H1 (cell line): ENCODE data around the gene NRIP2. TPM values are rescaled to one million over a fixed set of nuclear protein-coding genes. Genes with fewer than 3 reads are reported as not detected.

Experiments used
- CBX5 ChIP-seq: fragments of 300-800, 300-1000 bp; sonication (generic); IDR thresholded peaks from 2 replicates; pipeline ENCODE4 v1.7.1; 2016; ENCODE audit warnings: antibody characterized with exemption, low read length, low read depth
- MAFK ChIP-seq: IDR thresholded peaks from 2 replicates; pipeline ENCODE4 v1.6.1; 2012; ENCODE audit warnings: low read depth, mild to moderate bottlenecking, improper control_type of control experiment, low read length
- polyA plus RNA-seq, 7 experiments: library from polyadenylated mRNA; depleted of rRNA in 3 of 7; stranded (reverse) in 5 of 7; unstranded in 2 of 7; fragments of >200 nt in 5 of 7; fragments of 200-250 nt in 2 of 7; gene quantifications; 1 replicate in 5 of 7; 2 replicates in 1 of 7; 4 replicates in 1 of 7; pipeline versions ENCODE4 v1.2.1 to v1.2.3, GENCODE V29; 2011 to 2013; ENCODE audit warnings: missing spikeins in 2 of 7, mixed read lengths in 2 of 7
- total RNA-seq: library from RNA; stranded (reverse); fragmentation: NEBNext Ultra II Directional; extraction: Animal tissue kit (Norgen Biotek cat#: 25700); gene quantifications from 2 replicates; pipeline ENCODE4 v1.2.1, GENCODE V29; 2021

NRIP2 gene
- total and polyA plus RNA-seq, 2 of the 8 experiments (the other 6 are each of a cell fraction or from before 2014, with no cell fraction given), result 0.06 TPM; not detected in 1

GRCh38 chr12:2854669-2855453 lies 20.0 kb upstream of the NRIP2 start (continued):
- TF ChIP-seq MAFK (no peak), CBX5 (no peak)
- TF ChIP-seq, all 59 proteins: peak for 0
